Kidney tubule cell (primary cell): Measurements from ENCODE around the gene PHKA1.
A peak's percentile ranks its signal among the peaks of the same experiment; 100 is the strongest.
"Not testable (repeated sequence)": the region's sequence is repeated elsewhere in the genome, so short reads cannot be mapped to it uniquely, and the experiment has no call there.

Source experiments
- DNase-seq: peaks from one replicate; pipeline ENCODE4 v3.0.0-alpha.2; 2018; ENCODE audit warnings: low spot score

Gene PHKA1

GRCh38 chrX:72572248-72573157, 141.6 kb downstream of the PHKA1 start, which contains the start of gene HDAC8:
Gene HDAC8, minus strand, starts transcription at chrX:72572843. Its CDS starts 82 bp downstream, at chrX:72572761.
- DNase-seq, result peak; percentile 77

GRCh38 chrX:72569786-72570185, 144.3 kb downstream of the PHKA1 start:
- peak; percentile 66 for DNase-seq

DNA sequence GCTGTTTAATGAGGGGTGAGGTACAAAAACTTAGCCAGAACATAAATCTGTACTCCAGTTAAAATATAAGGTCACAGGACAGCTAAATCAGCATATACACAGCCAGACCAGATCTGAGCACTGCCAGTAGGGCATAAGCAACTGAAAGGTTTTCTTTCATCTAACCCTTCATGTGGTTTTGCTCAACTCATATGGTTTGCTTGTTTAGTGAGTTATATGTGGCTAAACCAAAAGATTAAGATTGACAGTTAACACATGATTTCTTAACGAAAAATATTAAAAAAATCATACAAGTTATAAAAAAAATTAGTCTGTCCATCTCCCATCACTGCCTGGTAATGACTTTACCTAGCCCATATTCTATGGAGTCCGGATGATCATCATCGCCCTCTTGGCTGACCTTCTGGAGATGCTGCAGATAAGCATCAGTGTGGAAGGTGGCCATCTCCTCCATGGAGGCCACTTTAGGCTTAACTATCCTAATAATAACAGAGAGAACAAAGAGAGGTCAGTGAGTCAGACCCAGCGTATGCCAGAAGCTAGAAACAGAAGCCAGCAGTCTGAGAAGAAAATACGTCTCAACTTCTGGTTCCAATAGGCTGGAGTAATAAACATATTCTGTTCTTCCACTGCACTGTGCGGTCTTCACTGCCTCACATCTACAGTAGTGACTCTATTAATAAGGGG, 145.6 kb downstream of the PHKA1 start:
- DNase-seq, result no peak

DNA sequence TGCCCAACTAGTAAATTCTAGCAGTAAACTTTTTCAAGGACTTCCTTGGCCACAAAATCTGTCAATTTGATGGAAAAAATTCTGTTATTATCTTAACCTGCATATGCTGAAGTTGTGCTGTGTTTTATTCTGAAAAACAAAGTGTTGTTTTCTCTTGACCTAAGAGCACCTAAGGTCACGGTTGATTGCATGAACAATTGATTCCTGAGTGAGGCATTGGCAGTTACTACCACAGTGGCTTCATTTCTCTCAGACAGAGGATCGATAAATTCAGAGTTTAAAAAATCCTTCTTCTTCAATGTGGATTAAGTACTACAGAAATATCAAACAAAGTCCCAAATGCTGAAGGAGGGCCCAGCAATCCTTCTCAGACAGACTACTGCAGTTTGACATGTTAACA, 147.7 kb downstream of the PHKA1 start:
- no peak for DNase-seq

GRCh38 chrX:72559655-72560054, 154.5 kb downstream of the PHKA1 start:
- DNase-seq, result not testable (repeated sequence)

DNA sequence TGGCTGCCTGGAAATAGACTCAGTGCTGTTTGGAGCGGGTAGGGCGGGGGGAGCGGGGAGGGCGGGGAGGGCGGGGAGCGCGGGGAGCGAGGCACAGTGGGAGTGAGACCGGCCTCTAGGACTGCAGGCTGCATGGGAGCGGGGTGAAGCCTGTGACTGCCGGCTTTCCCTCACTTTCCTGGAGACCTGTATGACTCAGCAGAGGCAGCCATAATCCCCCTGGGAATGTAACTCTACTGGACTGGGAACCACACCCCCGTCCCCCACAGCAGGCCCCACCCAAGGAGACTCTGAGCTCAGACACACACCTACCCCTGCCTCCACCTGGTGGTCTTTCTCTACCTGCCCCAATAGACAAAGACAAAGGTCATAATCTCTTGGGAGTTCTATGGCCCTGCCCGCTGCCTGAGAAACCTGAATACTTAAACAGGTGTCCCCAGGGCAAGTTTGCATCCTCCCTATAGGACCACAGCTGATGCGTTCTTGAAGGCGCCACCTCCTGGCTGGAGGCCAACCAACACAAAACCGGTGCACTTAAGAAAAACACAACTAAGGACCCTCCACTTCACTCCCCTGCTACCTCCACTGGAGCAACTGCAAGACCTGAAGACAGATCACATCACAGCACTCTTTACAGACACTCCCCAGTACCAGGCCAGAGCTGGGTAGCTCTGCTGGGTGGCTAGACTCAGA, 159.5 kb downstream of the PHKA1 start:
- no peak for DNase-seq

DNA sequence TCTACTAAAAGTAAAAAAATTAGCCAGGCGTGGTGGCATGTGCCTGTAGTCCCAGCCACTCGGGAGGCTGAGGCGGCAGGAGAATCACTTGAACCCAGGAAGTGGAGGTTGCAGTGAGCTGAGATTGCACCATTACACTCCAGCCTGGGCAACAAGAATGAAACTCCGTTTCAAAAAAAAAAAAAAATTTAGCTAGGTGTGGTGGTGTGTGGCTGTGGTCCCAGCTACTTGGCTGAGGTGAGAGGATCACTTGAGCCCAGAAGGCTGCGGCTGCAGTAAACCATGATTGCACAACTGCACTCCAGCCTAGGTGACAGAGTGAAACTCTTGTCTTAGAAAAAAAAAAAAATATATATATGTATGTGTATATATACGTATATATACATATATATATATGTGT, 161.7 kb downstream of the PHKA1 start:
- not testable (repeated sequence) for DNase-seq

- no peak for DNase-seq
Observed at GRCh38 chrX:72545990-72546389, 168.1 kb downstream of the PHKA1 start.

DNA sequence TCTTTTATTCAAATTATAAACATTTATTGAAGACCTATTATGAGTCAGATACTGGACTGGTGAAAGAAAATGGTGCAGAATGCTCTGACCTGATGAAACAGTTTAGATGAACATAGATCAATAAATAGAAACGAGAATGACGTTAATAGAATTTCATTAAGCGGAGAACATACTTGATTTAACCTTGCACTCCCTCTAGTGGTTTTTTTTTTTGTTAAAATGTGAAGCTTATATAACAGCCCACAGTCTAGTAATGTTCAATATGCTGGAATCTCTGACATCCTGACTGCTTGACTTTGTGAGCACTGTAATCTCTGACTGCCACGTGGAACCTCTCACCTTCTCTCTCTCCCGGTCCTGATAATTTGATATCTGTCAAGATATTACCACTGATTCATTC, 173.8 kb downstream of the PHKA1 start:
- DNase-seq, result peak; percentile 25

DNA sequence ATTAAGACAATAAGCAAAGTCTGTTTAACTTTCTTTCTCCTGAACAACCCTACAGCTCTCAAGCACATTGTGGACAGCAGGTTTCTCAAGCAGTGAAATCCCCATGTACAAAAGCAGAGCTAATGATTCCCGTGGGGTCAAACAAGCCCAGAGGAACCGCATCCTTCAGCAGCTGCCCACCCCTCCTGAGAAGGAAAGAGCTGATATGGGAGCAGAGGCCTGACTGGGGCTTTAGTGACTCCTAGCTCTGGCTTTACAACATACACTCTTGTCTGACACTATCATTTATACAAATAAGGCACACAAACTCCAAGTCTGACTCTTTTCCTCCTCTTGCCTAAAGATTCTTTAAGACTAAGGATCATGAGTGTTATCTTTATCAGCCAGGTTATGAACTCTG, 174.3 kb downstream of the PHKA1 start:
- no peak for DNase-seq

- no peak for DNase-seq
Observed at GRCh38 chrX:72536542-72536941, 177.6 kb downstream of the PHKA1 start.

- no peak for DNase-seq
Observed at GRCh38 chrX:72532366-72532765, 181.7 kb downstream of the PHKA1 start.
